H1 (cell line): ENCODE measurements around the gene SCNM1. TPM values are rescaled to one million over a fixed set of nuclear protein-coding genes. Genes with fewer than 3 reads are reported as not detected.

ENCODE experiments used
- CTCF ChIA-PET: fragments of 300-600 bp; sonication (Branson Sonifier 250); formaldehyde crosslinking; loops from one replicate; lab custom pipeline; 2021; ENCODE audit not compliant: partially characterized antibody; lab: Charles Lee
- POLR2A ChIA-PET: fragments of 300-600 bp; sonication (Branson Sonifier 250); formaldehyde crosslinking; loops from one replicate; lab custom pipeline; 2021; ENCODE audit warnings: inconsistent platforms; ENCODE audit not compliant: partially characterized antibody; lab: Charles Lee
- DNase-seq, 2 experiments: peaks; one replicate each; pipeline versions ENCODE4 v3.0.0 to v3.0.0-alpha.2; 2010 to 2022; ENCODE audit warnings: low spot score in 2 of 2, low read depth in 1 of 2, mixed read lengths in 1 of 2
- FAIRE-seq: peaks from 2 replicates; lab custom pipeline; 2011; peaks lifted over from hg19 to GRCh38; lab: Jason Lieb, UNC
- H2AFZ ChIP-seq: 2 replicates; pipeline ENCODE4 v1.8.1; 2012; ENCODE audit warnings: low read length, inconsistent platforms
- H2AK5ac ChIP-seq: 2 replicates; pipeline ENCODE4 v1.6.1; 2013; ENCODE audit warnings: low read depth, low read length
- H2BK120ac ChIP-seq: replicated peaks from 2 replicates; pipeline ENCODE3; 2013; ENCODE audit warnings: low read depth, low read length, inconsistent platforms
- H2BK12ac ChIP-seq: 2 replicates; pipeline ENCODE4 v1.6.1; 2013; ENCODE audit warnings: low read depth, low read length
- H2BK15ac ChIP-seq: 2 replicates; pipeline ENCODE4 v1.6.1; 2013; ENCODE audit warnings: low read length
- H2BK20ac ChIP-seq: 2 replicates; pipeline ENCODE4 v1.6.1; 2013; ENCODE audit warnings: low read length
- H2BK5ac ChIP-seq: 2 replicates; pipeline ENCODE4 v1.6.1; 2013; ENCODE audit warnings: low read depth, low read length
- H3K14ac ChIP-seq: 2 replicates; pipeline ENCODE4 v1.6.1; 2013; ENCODE audit warnings: inconsistent platforms; ENCODE audit not compliant: insufficient read length
- H3K18ac ChIP-seq: 2 replicates; pipeline ENCODE4 v1.6.1; 2013; ENCODE audit warnings: low read length; ENCODE audit errors: extremely low read depth
- H3K23ac ChIP-seq: 2 replicates; pipeline ENCODE4 v1.6.1; 2013; ENCODE audit warnings: inconsistent platforms; ENCODE audit not compliant: insufficient read length
- H3K23me2 ChIP-seq: 2 replicates; pipeline ENCODE4 v1.6.1; 2013; ENCODE audit warnings: low read depth, low read length
- H3K27ac ChIP-seq: 2 replicates; pipeline ENCODE4 v1.6.1; 2011; ENCODE audit warnings: low read depth, low read length, inconsistent platforms
- H3K27me3 ChIP-seq, 4 experiments: replicated peaks in 1 of 4; 1 replicate in 1 of 4; 2 replicates in 3 of 4; pipeline versions ENCODE4 v1.6.1 to v1.8.1; 2011 to 2013; ENCODE audit warnings: low read length in 3 of 4, mild to moderate bottlenecking in 3 of 4, inconsistent platforms in 2 of 4, mixed read lengths in 2 of 4, moderate library complexity in 1 of 4; ENCODE audit not compliant: control insufficient read depth in 3 of 4, insufficient read depth in 3 of 4; ENCODE audit errors: extremely low read depth in 1 of 4
- H3K36me3 ChIP-seq, 4 experiments: 2 replicates each; pipeline versions ENCODE4 v1.6.1 to v1.8.1; 2011 to 2013; ENCODE audit warnings: mild to moderate bottlenecking in 4 of 4, low read length in 3 of 4, moderate library complexity in 2 of 4, control low read depth in 1 of 4, inconsistent platforms in 1 of 4; ENCODE audit not compliant: insufficient read depth in 4 of 4, control insufficient read depth in 2 of 4
- H3K4ac ChIP-seq: replicated peaks from 2 replicates; pipeline ENCODE3; 2013; ENCODE audit warnings: low read length, low read depth, mixed read lengths, inconsistent platforms; ENCODE audit not compliant: insufficient read length
- H3K4me1 ChIP-seq, 4 experiments: replicated peaks in 1 of 4; 1 replicate in 1 of 4; 2 replicates in 3 of 4; pipeline versions ENCODE4 v1.6.1 to v1.8.1; 2011 to 2013; ENCODE audit warnings: low read length in 3 of 4, inconsistent platforms in 2 of 4, mixed read lengths in 1 of 4; ENCODE audit not compliant: insufficient read depth in 4 of 4, control insufficient read depth in 3 of 4
- H3K4me2 ChIP-seq, 2 experiments: 2 replicates each; pipeline versions ENCODE4 v1.6.1 to v1.8.1; 2011 to 2013; ENCODE audit warnings: low read depth in 2 of 2, low read length in 2 of 2, control low read depth in 1 of 2, inconsistent platforms in 1 of 2, mild to moderate bottlenecking in 1 of 2; ENCODE audit not compliant: insufficient read depth in 1 of 2
- H3K4me3 ChIP-seq, 4 experiments: fragments of 200-600, 300-600 bp in 1 of 4; sonication (generic), shearing (Covaris generic), sonication (Bioruptor Twin) in 1 of 4; 2 replicates each; pipeline versions ENCODE4 v1.5.1 to v1.8.1; 2011 to 2016; ENCODE audit warnings: low read length in 4 of 4, low read depth in 3 of 4, control low read depth in 2 of 4, inconsistent platforms in 2 of 4, mild to moderate bottlenecking in 2 of 4, mixed read lengths in 1 of 4, moderate library complexity in 1 of 4; ENCODE audit not compliant: insufficient read depth in 2 of 4; ENCODE audit errors: extremely low read depth in 1 of 4
- H3K56ac ChIP-seq: replicated peaks from 2 replicates; pipeline ENCODE3; 2013; ENCODE audit warnings: low read depth, mild to moderate bottlenecking, mixed read lengths, low read length, inconsistent platforms; ENCODE audit not compliant: insufficient read length
- H3K79me1 ChIP-seq: 2 replicates; pipeline ENCODE4 v1.6.1; 2013; ENCODE audit warnings: low read depth, low read length, control low read depth
- H3K79me2 ChIP-seq, 2 experiments: 2 replicates each; pipeline versions ENCODE4 v1.6.1 to v1.8.1; 2012 to 2013; ENCODE audit warnings: low read length in 2 of 2, mild to moderate bottlenecking in 2 of 2, inconsistent platforms in 1 of 2; ENCODE audit not compliant: insufficient read depth in 2 of 2, control insufficient read depth in 1 of 2
- H3K9ac ChIP-seq, 4 experiments: replicated peaks in 1 of 4; 1 replicate in 1 of 4; 2 replicates in 3 of 4; pipeline versions ENCODE4 v1.6.1 to v1.8.1; 2011 to 2013; ENCODE audit warnings: low read depth in 3 of 4, low read length in 3 of 4, control low read depth in 2 of 4, mild to moderate bottlenecking in 2 of 4, moderate library complexity in 2 of 4, inconsistent platforms in 1 of 4; ENCODE audit errors: extremely low read depth in 1 of 4
- H3K9me3 ChIP-seq, 2 experiments: 2 replicates each; pipeline versions ENCODE4 v1.6.1 to v1.8.1; 2012 to 2013; ENCODE audit warnings: mild to moderate bottlenecking in 2 of 2, moderate library complexity in 2 of 2, control low read depth in 1 of 2, inconsistent platforms in 1 of 2, low read depth in 1 of 2, low read length in 1 of 2, mixed read lengths in 1 of 2; ENCODE audit not compliant: insufficient read depth in 2 of 2
- H4K20me1 ChIP-seq, 2 experiments: replicated peaks in 1 of 2; 2 replicates each; pipeline versions ENCODE3 to v1.8.1; 2011 to 2013; ENCODE audit warnings: inconsistent platforms in 2 of 2, low read length in 2 of 2, mild to moderate bottlenecking in 1 of 2; ENCODE audit not compliant: insufficient read depth in 2 of 2, control insufficient read depth in 1 of 2
- H4K5ac ChIP-seq: 2 replicates; pipeline ENCODE4 v1.6.1; 2013; ENCODE audit warnings: low read length, low read depth, mixed read lengths, inconsistent platforms; ENCODE audit not compliant: insufficient read length
- H4K8ac ChIP-seq: 2 replicates; pipeline ENCODE4 v1.8.0; 2013; ENCODE audit warnings: mild to moderate bottlenecking, moderate library complexity, low read length, inconsistent platforms; ENCODE audit not compliant: insufficient read depth; ENCODE audit errors: extremely low read depth
- H4K91ac ChIP-seq: replicated peaks from 2 replicates; pipeline ENCODE3; 2013; ENCODE audit warnings: low read length, mixed read lengths, inconsistent platforms; ENCODE audit not compliant: insufficient read length
- BCL11A ChIP-seq, 2 experiments: IDR thresholded peaks; one replicate each; pipeline ENCODE4 v1.6.1; 2011; ENCODE audit warnings: low read depth in 2 of 2, low read length in 2 of 2, mild to moderate bottlenecking in 2 of 2
- CBX5 ChIP-seq: fragments of 300-800, 300-1000 bp; sonication (generic); IDR thresholded peaks from 2 replicates; pipeline ENCODE4 v1.7.1; 2016; ENCODE audit warnings: antibody characterized with exemption, low read length, low read depth
- CBX8 ChIP-seq: fragments of 300-800, 300-1000 bp; sonication (generic); IDR thresholded peaks from 2 replicates; pipeline ENCODE4 v1.7.1; 2016; ENCODE audit warnings: low read depth, low read length, borderline replicate concordance
- GABPA ChIP-seq: IDR thresholded peaks from 2 replicates; pipeline ENCODE4 v1.6.1; 2011; ENCODE audit warnings: mild to moderate bottlenecking, low read length, moderate library complexity, borderline replicate concordance; ENCODE audit not compliant: insufficient read depth
- KDM4A ChIP-seq: IDR thresholded peaks from one replicate; pipeline ENCODE4 v1.7.1; 2012; ENCODE audit warnings: low read depth, mild to moderate bottlenecking, moderate library complexity, low read length, inconsistent platforms; ENCODE audit not compliant: severe bottlenecking
- PHF8 ChIP-seq: fragments of 200-600 bp; sonication (generic); conservative IDR thresholded peaks from 2 replicates; pipeline ENCODE4 v1.7.1; 2012; ENCODE audit warnings: low read depth, mild to moderate bottlenecking, inconsistent platforms, low read length, moderate library complexity
- RBBP5 ChIP-seq: IDR thresholded peaks from 2 replicates; pipeline ENCODE4 v1.7.1; 2012; ENCODE audit warnings: low read depth, mild to moderate bottlenecking, inconsistent platforms, low read length, moderate library complexity, borderline replicate concordance
- SAP30 ChIP-seq: fragments of 300-600 bp; sonication (generic); IDR thresholded peaks from 2 replicates; pipeline ENCODE4 v1.7.1; 2012; ENCODE audit warnings: low read length, moderate library complexity, mild to moderate bottlenecking, inconsistent platforms; ENCODE audit not compliant: insufficient read depth, insufficient replicate concordance
- SIN3A ChIP-seq, 2 experiments: IDR thresholded peaks in 1 of 2; conservative IDR thresholded peaks in 1 of 2; 2 replicates each; pipeline ENCODE4 v1.6.1; 2011 to 2012; ENCODE audit warnings: low read length in 2 of 2, improper control_type of control experiment in 1 of 2, low read depth in 1 of 2, mild to moderate bottlenecking in 1 of 2
- SP4 ChIP-seq: IDR thresholded peaks from 2 replicates; pipeline ENCODE4 v1.6.1; 2012; ENCODE audit warnings: low read length, inconsistent platforms
- WGBS, 2 experiments: shearing (Covaris generic) in 1 of 2; methylation state at CpG; one replicate each; pipeline versions ENCODE4 v1.1.6 to v1.1.7; 2013 to 2015; ENCODE audit warnings: low lambda C conversion rate in 2 of 2, mixed read lengths in 2 of 2, inconsistent platforms in 1 of 2, low coverage in 1 of 2, missing lambda C conversion rate in 1 of 2; ENCODE audit not compliant: insufficient replicate concordance in 2 of 2, insufficient coverage in 1 of 2, insufficient read length in 1 of 2; ENCODE audit errors: extremely low coverage in 1 of 2, missing lambda C conversion rate in 1 of 2; 5-methylcytosine and 5-hydroxymethylcytosine counted together
- polyA plus RNA-seq, 7 experiments: library from polyadenylated mRNA; depleted of rRNA in 3 of 7; stranded (reverse) in 5 of 7; unstranded in 2 of 7; fragments of >200 nt in 5 of 7; fragments of 200-250 nt in 2 of 7; gene quantifications; 1 replicate in 5 of 7; 2 replicates in 1 of 7; 4 replicates in 1 of 7; pipeline versions ENCODE4 v1.2.1 to v1.2.3, GENCODE V29; 2011 to 2013; ENCODE audit warnings: missing spikeins in 2 of 7, mixed read lengths in 2 of 7
- total RNA-seq: library from RNA; stranded (reverse); fragmentation: NEBNext Ultra II Directional; extraction: Animal tissue kit (Norgen Biotek cat#: 25700); gene quantifications from 2 replicates; pipeline ENCODE4 v1.2.1, GENCODE V29; 2021
- TF ChIP-seq, protein P1 (sequence below): IDR thresholded peaks from 2 replicates; pipeline ENCODE4 v1.6.1; 2012; ENCODE audit warnings: inconsistent platforms

Gene SCNM1
- total and polyA plus RNA-seq, 2 of the 8 experiments (the other 6 are each of a cell fraction or from before 2014, with no cell fraction given), result 13.6 to 46.2 TPM

DNA sequence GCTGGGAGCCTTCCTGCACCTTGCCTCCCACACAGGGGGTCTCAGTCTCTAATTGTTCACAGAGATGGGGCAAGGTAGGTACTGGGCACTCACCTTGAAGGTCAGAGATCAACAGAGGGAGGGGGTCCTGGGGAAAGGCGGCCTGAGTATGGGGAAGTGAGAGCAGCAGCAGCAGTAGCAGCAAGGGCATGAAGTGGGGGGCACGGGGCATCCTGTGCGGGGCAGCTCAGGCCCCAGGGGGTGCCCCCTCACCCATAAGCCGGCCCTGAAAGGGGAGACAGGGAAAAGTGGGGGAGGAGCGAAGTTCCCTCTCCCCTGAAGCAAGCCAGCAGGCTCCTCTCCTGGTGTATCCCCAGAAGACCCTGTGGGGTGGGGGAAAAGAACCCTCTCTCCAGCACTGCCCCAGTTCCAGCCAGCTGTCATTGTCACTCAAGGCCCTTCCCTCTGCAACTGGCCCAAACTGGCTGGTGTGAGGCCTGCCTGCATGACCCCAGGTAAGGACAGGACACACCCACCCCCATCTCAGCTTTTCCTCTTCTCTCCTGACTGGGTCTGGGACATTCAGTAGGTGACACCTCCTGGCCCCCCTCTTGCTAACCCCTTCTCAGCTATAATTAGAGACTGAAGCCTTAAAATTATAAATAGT, 23.4 kb upstream of the SCNM1 start:
- no peak overlapping the region for H2BK15ac ChIP-seq
- no peak overlapping the region for H2AFZ ChIP-seq
- no peak overlapping the region for H2BK120ac ChIP-seq
- H3K4me3 ChIP-seq, result no peak overlapping the region
- no peak overlapping the region for H2BK12ac ChIP-seq
- H2BK20ac ChIP-seq, result no peak overlapping the region
- H4K5ac ChIP-seq, result no peak overlapping the region
- WGBS, 2 experiments, result 75% methylated on average over 5 of the region's 5 CpGs; no CpG with 5 or more reads in 1 of the 2 experiments
- FAIRE-seq (no peak), DNase-seq (no peak)
- H3K36me3 ChIP-seq, result peaks cover 0 to 4% (median 0%) of the 10 kb centered on the region in 4 experiments; a peak in 3 of 8 replicates
- no peak overlapping the region for H3K4ac ChIP-seq
- no peak overlapping the region for H3K4me2 ChIP-seq
- no peaks in the 10 kb centered on the region for H3K9me3 ChIP-seq
- H4K8ac ChIP-seq, result no peak overlapping the region
- H3K18ac ChIP-seq, result no peak overlapping the region
- H3K79me2 ChIP-seq, result no peaks in the 10 kb centered on the region
- H4K91ac ChIP-seq, result no peak overlapping the region
- no peak overlapping the region for H3K9ac ChIP-seq
- H3K23ac ChIP-seq, result no peak overlapping the region
- POLR2A ChIA-PET, result interaction anchor here (0.6 to 10.7 kb wide), 4 partner anchors 11 to 245 kb away, joined by 3 to 124 read pairs (median 4); no protein-coding TSS in a partner anchor
- H3K23me2 ChIP-seq, result peaks cover 16% of the 10 kb centered on the region
- CTCF ChIA-PET, result interaction anchor here (0.7 to 4.7 kb wide), 11 partner anchors 9 to 117 kb away, joined by 3 to 54 read pairs (median 4); partner anchors contain the start of genes TMOD4 and TNFAIP8L2
- peaks cover 15 to 30% (median 21%) of the 10 kb centered on the region in 4 experiments for H3K4me1 ChIP-seq
- peaks cover 0 to under 1% of the 10 kb centered on the region in 2 experiments for H4K20me1 ChIP-seq
- H2BK5ac ChIP-seq, result no peak overlapping the region
- H2AK5ac ChIP-seq, result no peak overlapping the region
- H3K79me1 ChIP-seq, result peaks cover 5% of the 10 kb centered on the region; the same call in 1 of the 2 replicates
- no peak overlapping the region for H3K27ac ChIP-seq
- H3K56ac ChIP-seq, result no peak overlapping the region
- H3K27me3 ChIP-seq, result peaks cover 0 to 12% (median 7%) of the 10 kb centered on the region in 4 experiments; a peak in 5 of 7 replicates
- no peak overlapping the region for H3K14ac ChIP-seq
- TF ChIP-seq GABPA, result no peak
- TF ChIP-seq BCL11A (IDR thresholded peaks at IDR 0.05; ENCODE audit: low read depth in 2 of 2, low read length in 2 of 2), result no peak
- TF ChIP-seq SP4, result no peak
- no peak for TF ChIP-seq CBX8
- no peak for TF ChIP-seq SAP30
- no peak for TF ChIP-seq SIN3A (conservative IDR thresholded peaks at IDR 0.05 in 1 of 2, IDR thresholded peaks at IDR 0.05 in 1 of 2; ENCODE audit: low read depth in 1 of 2, low read length in 2 of 2)
- TF ChIP-seq RBBP5, result no peak
- TF ChIP-seq PHF8, result no peak
- TF ChIP-seq, protein P1, sequence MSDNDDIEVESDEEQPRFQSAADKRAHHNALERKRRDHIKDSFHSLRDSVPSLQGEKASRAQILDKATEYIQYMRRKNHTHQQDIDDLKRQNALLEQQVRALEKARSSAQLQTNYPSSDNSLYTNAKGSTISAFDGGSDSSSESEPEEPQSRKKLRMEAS, result no peak
- TF ChIP-seq KDM4A, result no peak
- TF ChIP-seq CBX5, result no peak
